Measurements from ENCODE around the gene NKAIN2.
"Not testable (repeated sequence)": the region's sequence is repeated elsewhere in the genome, so short reads cannot be mapped to it uniquely, and the experiment has no call there.

Gene NKAIN2

DNA sequence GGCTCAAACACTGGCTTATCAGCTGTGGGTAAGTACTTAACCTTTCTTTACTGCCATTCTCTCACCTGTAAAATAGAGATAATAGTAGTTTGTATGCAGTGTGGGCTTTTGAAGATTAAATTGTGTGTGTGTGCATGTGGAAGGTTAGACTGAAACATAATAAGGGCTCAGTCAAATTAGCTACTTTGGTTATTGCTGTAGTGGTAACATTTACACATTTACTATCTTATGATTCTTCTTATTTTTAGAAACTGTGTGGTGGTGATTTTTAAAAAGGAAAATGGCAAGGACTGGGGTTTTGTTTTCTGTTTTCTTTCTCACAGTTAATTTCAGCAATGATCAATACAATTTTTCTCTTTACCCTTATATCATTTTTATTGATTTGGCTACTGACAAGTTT is 206.9 kb downstream of the NKAIN2 start:
- TF ChIP-seq, protein P1, sequence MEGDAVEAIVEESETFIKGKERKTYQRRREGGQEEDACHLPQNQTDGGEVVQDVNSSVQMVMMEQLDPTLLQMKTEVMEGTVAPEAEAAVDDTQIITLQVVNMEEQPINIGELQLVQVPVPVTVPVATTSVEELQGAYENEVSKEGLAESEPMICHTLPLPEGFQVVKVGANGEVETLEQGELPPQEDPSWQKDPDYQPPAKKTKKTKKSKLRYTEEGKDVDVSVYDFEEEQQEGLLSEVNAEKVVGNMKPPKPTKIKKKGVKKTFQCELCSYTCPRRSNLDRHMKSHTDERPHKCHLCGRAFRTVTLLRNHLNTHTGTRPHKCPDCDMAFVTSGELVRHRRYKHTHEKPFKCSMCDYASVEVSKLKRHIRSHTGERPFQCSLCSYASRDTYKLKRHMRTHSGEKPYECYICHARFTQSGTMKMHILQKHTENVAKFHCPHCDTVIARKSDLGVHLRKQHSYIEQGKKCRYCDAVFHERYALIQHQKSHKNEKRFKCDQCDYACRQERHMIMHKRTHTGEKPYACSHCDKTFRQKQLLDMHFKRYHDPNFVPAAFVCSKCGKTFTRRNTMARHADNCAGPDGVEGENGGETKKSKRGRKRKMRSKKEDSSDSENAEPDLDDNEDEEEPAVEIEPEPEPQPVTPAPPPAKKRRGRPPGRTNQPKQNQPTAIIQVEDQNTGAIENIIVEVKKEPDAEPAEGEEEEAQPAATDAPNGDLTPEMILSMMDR (conservative IDR thresholded peaks at IDR 0.05; ENCODE audit: low read length) = no peak
- no peak for DNase-seq (ENCODE audit: low read depth)
- no peak overlapping the region for H3K4me3 ChIP-seq (ENCODE audit: low read length)

DNA sequence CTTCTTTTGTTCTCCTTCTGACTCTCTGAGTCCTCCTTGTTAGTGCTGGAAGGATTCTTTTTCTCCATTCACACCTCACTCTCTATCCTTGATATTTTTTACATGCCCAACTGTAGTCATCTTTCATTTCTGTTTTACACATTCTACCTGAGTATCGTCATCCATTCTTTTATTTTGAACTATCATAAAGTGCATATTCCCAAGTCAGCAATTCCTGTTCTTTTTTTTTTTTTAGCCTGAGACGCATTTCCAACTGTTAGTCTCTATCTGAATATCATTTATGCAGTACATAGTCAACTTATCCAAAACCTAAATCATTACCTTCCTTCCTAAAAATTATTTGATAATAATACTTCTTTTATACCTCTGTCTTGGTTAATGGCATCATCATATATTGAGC is 207.5 kb downstream of the NKAIN2 start:
- no peak for DNase-seq (ENCODE audit: low read depth)
- TF ChIP-seq, protein P1 (conservative IDR thresholded peaks at IDR 0.05; ENCODE audit: low read length) = no peak
- no peak overlapping the region for H3K4me3 ChIP-seq (ENCODE audit: low read length)

DNA sequence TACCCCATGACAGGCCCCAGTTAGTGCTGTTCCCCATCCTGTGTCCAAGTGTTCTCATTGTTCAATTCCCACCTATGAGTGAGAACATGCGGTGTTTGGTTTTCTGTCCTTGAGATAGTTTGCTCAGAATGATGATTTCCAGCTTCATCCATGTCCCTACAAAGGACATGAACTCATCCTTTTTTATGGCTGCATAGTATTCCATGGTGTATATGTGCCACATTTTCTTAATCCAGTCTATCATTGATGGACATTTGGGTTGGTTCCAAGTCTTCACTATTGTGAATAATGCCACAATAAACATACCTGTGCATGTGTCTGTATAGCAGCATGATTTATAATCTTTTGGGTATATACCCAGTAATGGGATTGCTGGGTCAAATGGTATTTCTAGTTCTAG is 218.4 kb downstream of the NKAIN2 start:
- not testable (repeated sequence) for H3K4me3 ChIP-seq (ENCODE audit: low read length); DNase-seq (ENCODE audit: low read depth)

DNA sequence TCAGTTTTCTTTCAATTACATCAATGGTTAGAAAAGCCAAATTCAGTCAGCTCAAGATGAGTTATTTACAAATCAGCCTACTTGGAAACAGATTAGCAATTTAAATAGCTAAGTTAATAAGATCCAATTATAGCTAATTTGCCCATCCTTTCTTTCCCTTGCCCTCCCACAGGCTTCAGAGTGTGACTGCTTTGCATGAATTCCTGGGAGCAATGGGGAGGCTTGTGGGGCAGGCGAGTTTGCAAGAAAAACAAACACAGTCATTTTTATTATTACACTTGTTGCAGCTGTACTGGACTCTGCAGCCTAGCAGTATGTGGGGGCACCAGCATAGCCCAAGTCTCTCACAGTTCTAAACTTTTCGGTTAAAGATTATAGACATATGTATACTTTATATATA is 219.0 kb downstream of the NKAIN2 start:
- H3K4me3 ChIP-seq (ENCODE audit: low read length) = no peak overlapping the region
- DNase-seq (ENCODE audit: low read depth) = no peak
- TF ChIP-seq, protein P1 (conservative IDR thresholded peaks at IDR 0.05; ENCODE audit: low read length) = no peak

DNA sequence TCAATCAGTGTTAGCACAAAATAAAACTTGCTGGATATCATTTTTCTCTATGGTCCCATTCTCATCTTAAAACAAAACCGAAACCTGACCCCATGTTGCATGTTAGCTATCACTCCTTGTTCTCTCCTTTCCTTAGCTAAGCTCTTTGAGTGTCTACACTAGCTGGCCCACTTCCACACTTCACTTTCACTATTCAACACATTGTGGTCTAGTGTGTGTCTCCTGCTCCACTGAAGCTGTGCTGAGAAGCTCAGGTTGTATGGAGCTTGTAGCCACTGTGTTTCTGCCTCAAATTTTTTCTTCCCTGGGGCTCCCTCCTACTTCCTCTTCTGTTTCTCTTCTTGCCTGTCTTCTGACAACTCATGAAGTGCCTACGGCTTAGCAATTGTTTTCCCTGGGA is 223.0 kb downstream of the NKAIN2 start:
- H3K4me3 ChIP-seq (ENCODE audit: low read length) = no peak overlapping the region
- TF ChIP-seq, protein P1 (conservative IDR thresholded peaks at IDR 0.05; ENCODE audit: low read length) = no peak
- DNase-seq (ENCODE audit: low read depth) = no peak

DNA sequence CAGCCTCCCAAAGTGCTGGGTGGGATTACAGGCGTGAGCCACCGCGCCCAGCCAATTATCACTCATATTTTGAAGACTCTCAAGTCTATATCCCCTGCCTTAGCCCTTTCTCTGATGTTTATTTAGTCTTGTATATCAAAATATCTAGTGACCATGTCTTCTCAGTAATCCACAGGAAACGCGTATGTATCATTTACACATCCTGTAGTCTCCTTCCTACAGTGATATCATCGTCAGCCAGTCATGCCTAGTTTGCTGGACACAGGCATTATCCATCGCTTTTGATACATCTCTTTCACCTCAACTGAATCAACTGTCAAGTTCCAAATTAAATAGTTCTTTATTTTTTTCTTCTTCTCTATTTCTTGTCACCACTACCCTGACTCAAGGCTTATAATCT is 223.7 kb downstream of the NKAIN2 start:
- no peak overlapping the region for H3K4me3 ChIP-seq (ENCODE audit: low read length)
- TF ChIP-seq, protein P1 (conservative IDR thresholded peaks at IDR 0.05; ENCODE audit: low read length) = no peak
- no peak for DNase-seq (ENCODE audit: low read depth)

DNA sequence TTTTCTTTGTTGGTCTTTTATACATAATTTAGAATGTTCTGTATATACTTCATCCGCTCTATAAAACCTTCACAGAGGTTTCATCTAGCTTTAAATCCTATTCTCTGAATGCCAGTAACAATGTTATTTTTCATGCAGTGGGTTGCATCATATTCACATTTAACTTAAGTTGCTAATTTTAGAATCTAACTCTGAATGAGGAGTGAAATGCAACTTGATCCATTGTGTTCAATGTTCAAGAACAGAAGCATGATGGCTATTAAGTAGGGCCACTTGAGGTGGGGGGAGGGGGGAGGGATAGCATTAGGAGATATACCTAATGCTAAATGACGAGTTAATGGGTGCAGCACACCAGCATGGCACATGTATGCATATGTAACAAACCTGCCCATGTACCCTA is 224.5 kb downstream of the NKAIN2 start:
- no peak for DNase-seq (ENCODE audit: low read depth)
- TF ChIP-seq, protein P1 (conservative IDR thresholded peaks at IDR 0.05; ENCODE audit: low read length) = no peak
- H3K4me3 ChIP-seq (ENCODE audit: low read length) = no peak overlapping the region

DNA sequence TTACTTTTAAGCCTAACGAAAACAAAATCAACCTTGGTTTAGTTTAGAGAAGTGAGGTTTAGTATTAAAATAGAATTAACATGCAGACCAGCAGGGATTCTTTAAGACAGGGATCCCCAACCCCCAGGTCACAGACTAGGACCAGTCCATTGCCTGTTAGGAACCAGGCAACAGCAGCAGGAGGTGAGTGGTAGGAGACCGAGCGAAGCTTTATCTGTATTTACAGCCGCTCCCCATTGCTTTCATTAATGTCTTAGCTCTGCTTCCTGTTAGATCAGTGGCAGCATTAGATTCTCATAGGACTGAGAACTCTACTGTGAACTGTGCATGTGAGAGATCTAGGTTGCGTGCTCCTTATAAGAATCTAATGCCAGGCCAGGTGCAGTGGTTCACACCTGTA is 225.9 kb downstream of the NKAIN2 start:
- no peak overlapping the region for H3K4me3 ChIP-seq (ENCODE audit: low read length)
- TF ChIP-seq, protein P1 (conservative IDR thresholded peaks at IDR 0.05; ENCODE audit: low read length) = no peak
- no peak for DNase-seq (ENCODE audit: low read depth)

Data from AG10803 (cell line).